IPS-NIHi7 (cell line): ENCODE results near the gene FUT7.

Source experiments
- DNase-seq: peaks from one replicate; pipeline ENCODE4 v3.0.0; 2012; ENCODE audit warnings: mixed read lengths; ENCODE audit errors: extremely low spot score

The FUT7 gene

DNA sequence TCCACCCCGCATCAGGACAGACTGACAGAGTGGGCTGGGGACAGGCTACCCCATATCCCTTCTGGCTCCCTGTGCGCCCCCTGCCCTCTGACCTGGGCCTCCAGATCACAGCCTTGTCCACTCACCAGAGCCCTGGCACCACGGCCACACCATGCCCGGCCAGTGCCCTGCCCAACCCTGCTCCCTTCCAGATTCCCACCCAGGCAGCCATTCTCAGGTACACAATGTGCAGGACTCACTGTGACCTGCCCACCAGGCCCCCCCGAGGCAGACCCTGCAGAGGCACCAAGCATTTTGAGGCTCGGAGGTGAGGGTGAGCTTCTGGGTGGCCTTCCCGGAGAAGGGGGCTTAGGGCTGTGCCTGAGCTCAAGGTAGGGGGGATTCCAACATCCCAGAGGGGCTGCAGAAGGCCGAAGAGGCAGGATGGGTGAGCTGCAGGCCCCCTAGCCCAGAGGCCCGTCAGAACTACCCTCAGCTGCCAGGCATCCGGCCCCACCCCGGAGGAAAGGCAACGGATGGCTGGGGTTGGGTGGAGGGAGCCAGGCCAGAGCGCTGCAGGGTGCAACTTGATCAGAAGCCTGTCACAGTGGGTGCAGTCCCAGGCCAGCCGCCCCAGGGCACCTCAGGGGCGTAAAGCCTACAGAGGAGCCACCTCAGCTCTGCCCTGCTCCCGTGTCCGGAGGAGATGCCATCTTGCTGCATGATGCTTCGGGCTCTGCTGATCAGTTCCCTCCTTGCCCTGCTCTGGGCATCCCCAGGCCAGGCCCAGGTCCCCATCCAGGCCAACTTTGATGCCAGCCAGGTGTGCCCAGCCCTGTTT lies 49.4 kb downstream of the FUT7 start, which contains the start of gene LCNL1:
Gene LCNL1, plus strand, starts transcription at position 762 of the 820 bp plus-strand sequence. CDS start 594 bp downstream, outside the sequence.
- no peak for DNase-seq

GRCh38 chr9:136981588-136982231 lies 50.2 kb downstream of the FUT7 start:
- no peak for DNase-seq

DNA sequence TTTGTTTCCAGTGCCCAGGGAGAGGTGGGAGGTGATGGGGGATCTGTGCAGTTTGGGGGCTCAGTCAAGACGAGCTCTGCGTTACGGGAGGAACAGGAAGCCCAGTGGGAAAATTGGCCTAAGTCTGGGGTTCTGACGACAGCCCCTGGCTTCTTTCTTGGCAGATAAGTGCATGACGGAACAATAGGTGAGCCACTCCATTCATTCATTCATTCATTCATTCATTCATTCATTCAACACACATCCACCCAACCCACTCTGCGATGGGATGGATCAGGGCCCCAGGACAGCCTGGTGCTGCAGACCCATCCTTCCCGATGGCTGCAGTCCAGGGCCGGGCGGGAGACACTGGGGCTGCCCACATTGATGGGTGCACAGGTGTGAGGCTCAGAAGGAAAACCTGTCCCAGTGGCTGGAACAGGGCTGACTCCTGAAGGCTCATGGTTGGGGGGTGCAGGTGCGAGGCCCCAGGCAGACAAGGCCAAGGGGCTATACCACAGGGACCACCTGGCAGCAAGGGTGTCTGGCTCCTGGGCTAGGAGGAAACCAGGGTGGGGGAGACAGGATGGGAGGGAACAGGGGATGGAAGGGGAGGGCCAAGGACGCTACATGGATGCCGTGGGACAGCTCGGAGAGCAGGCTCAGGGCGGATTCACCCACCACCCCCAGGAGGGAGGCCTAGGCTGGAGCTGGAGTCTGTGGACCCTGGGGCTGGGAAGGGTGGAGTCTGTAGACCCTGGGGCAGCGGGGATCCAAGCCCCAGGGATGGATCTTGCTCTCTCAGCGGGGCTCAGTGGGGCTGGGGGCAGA lies 51.0 kb downstream of the FUT7 start:
- DNase-seq: no peak
